Measurements from ENCODE around the gene NFATC1. TPM values are rescaled to one million over a fixed set of nuclear protein-coding genes. Genes with fewer than 3 reads are reported as not detected.

The NFATC1 gene
- total and polyA plus RNA-seq, 2 donors from 2014 or later: 4.3 to 17.2 TPM

GRCh38 chr18:79510046-79510685, 114.4 kb downstream of the NFATC1 start:
- Histone ChIP-seq H3K9ac (ENCODE audit: low read length in 3 of 3) (no peak overlapping the region), H3K4me3 (ENCODE audit: low read length in 3 of 3) (no peak overlapping the region), H3K9me3 (ENCODE audit: control insufficient read depth in 2 of 3, insufficient read depth in 1 of 3, low read length in 3 of 3) (no peaks in the 10 kb centered on the region), H3K4me1 (ENCODE audit: control insufficient read depth in 2 of 3, insufficient read depth in 2 of 3, low read depth in 1 of 3, low read length in 3 of 3) (peaks cover 3 to 20% (median 4%) of the 10 kb centered on the region in 3 donors), H3K36me3 (ENCODE audit: control insufficient read depth in 2 of 3, insufficient read depth in 3 of 3, low read length in 3 of 3) (no peaks in the 10 kb centered on the region), H3K27ac (ENCODE audit: low read depth in 2 of 2, low read length in 2 of 2) (no peak overlapping the region), H3K27me3 (ENCODE audit: control insufficient read depth, insufficient read depth, low read length) (no peaks in the 10 kb centered on the region)
- intact Hi-C loops (cut with DNase I): no loop called here
- FAIRE-seq: no peak
- TF ChIP-seq, protein P1, sequence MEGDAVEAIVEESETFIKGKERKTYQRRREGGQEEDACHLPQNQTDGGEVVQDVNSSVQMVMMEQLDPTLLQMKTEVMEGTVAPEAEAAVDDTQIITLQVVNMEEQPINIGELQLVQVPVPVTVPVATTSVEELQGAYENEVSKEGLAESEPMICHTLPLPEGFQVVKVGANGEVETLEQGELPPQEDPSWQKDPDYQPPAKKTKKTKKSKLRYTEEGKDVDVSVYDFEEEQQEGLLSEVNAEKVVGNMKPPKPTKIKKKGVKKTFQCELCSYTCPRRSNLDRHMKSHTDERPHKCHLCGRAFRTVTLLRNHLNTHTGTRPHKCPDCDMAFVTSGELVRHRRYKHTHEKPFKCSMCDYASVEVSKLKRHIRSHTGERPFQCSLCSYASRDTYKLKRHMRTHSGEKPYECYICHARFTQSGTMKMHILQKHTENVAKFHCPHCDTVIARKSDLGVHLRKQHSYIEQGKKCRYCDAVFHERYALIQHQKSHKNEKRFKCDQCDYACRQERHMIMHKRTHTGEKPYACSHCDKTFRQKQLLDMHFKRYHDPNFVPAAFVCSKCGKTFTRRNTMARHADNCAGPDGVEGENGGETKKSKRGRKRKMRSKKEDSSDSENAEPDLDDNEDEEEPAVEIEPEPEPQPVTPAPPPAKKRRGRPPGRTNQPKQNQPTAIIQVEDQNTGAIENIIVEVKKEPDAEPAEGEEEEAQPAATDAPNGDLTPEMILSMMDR (IDR thresholded peaks at IDR 0.05; ENCODE audit: borderline replicate concordance, extremely low read depth, insufficient read depth): no peak
- peak in 2 of 5 donors; percentile 28 to 47 for DNase-seq

DNA sequence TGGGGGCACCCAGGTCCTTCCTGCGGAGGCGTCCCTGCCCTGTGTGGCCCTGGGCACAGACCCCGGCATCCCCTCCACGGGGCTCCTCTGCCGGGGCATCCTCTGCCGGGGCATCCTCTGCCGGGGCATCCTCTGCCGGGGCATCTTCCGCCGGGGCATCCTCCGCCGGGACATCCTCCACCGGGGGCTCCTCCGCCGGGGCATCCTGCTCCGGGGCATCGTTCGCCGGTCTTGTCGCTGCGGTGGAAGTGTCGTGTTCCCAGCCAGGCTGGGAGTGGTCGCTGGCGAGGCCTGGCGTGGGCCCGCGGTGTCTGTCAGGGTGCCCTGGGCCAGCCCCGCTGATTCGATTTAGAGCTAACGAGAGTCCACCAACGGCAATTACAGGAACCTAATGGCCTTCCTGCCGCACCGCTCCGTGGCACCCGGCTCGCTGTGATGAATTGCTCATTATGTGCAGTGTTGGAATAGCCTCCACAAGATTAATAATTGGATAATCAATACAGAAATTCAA, 115.1 kb downstream of the NFATC1 start:
- H3K27me3 ChIP-seq (ENCODE audit: control insufficient read depth, insufficient read depth, low read length): no peaks in the 10 kb centered on the region
- DNase-seq (peak in 2 of 5 donors; percentile 35 to 72), FAIRE-seq (no peak)
- no peak overlapping the region for H3K27ac ChIP-seq (ENCODE audit: low read depth in 2 of 2, low read length in 2 of 2)
- no peak overlapping the region for H3K4me3 ChIP-seq (ENCODE audit: low read length in 3 of 3)
- H3K4me1 ChIP-seq (ENCODE audit: control insufficient read depth in 2 of 3, insufficient read depth in 2 of 3, low read depth in 1 of 3, low read length in 3 of 3): peaks cover 3 to 20% (median 4%) of the 10 kb centered on the region in 3 donors
- TF ChIP-seq, protein P1 (IDR thresholded peaks at IDR 0.05; ENCODE audit: borderline replicate concordance, extremely low read depth, insufficient read depth): no peak
- H3K9ac ChIP-seq (ENCODE audit: low read length in 3 of 3): no peak overlapping the region
- intact Hi-C loops (cut with DNase I): no loop called here
- no peaks in the 10 kb centered on the region for H3K36me3 ChIP-seq (ENCODE audit: control insufficient read depth in 2 of 3, insufficient read depth in 3 of 3, low read length in 3 of 3)
- H3K9me3 ChIP-seq (ENCODE audit: control insufficient read depth in 2 of 3, insufficient read depth in 1 of 3, low read length in 3 of 3): no peaks in the 10 kb centered on the region

DNA sequence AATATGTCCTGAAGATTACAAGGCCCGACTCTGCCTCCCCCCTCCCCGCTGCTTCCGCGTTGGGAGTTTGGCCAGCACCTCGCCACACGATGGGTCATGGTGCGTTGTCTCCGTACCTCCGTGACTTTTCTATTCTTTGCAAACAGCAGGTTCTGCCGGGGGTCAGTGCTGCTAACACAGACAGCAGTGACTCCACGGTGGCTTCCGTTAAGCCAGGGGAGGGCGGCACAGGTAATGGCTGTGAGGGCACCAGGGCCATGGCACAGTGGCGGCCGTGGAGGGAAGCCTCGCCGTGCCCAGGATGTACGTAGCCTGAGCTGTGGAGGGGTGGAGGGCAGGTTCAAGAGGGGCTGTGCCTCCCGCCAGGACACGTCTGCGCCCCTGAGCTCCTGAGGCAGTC, 115.5 kb downstream of the NFATC1 start:
- no peak overlapping the region for H3K4me3 ChIP-seq (ENCODE audit: low read length in 3 of 3)

More for the DNA sequence above, 115.5 kb downstream of the NFATC1 start:
- no peak overlapping the region for H3K27ac ChIP-seq (ENCODE audit: low read depth in 2 of 2, low read length in 2 of 2)
- no peaks in the 10 kb centered on the region for H3K27me3 ChIP-seq (ENCODE audit: control insufficient read depth, insufficient read depth, low read length)
- peaks cover 0 to 18% (median 4%) of the 10 kb centered on the region in 3 donors for H3K4me1 ChIP-seq (ENCODE audit: control insufficient read depth in 2 of 3, insufficient read depth in 2 of 3, low read depth in 1 of 3, low read length in 3 of 3)
- DNase-seq (peak in 1 of 5 donors; percentile 28), FAIRE-seq (no peak)
- intact Hi-C loops (cut with DNase I): no loop called here
- no peaks in the 10 kb centered on the region for H3K36me3 ChIP-seq (ENCODE audit: control insufficient read depth in 2 of 3, insufficient read depth in 3 of 3, low read length in 3 of 3)
- TF ChIP-seq, protein P1 (IDR thresholded peaks at IDR 0.05; ENCODE audit: borderline replicate concordance, extremely low read depth, insufficient read depth): no peak
- H3K9me3 ChIP-seq (ENCODE audit: control insufficient read depth in 2 of 3, insufficient read depth in 1 of 3, low read length in 3 of 3): no peaks in the 10 kb centered on the region
- H3K9ac ChIP-seq (ENCODE audit: low read length in 3 of 3): no peak overlapping the region

All from kidney (tissue), 14 donors.